Measurements from ENCODE around the gene ADGRG1. TPM values are rescaled to one million over a fixed set of nuclear protein-coding genes. Genes with fewer than 3 reads are reported as not detected.

The ADGRG1 gene
- total and polyA plus RNA-seq, 2 donors (not counting 1 experiment from before 2014, with no cell fraction given) = 0.20 to 0.61 TPM

DNA sequence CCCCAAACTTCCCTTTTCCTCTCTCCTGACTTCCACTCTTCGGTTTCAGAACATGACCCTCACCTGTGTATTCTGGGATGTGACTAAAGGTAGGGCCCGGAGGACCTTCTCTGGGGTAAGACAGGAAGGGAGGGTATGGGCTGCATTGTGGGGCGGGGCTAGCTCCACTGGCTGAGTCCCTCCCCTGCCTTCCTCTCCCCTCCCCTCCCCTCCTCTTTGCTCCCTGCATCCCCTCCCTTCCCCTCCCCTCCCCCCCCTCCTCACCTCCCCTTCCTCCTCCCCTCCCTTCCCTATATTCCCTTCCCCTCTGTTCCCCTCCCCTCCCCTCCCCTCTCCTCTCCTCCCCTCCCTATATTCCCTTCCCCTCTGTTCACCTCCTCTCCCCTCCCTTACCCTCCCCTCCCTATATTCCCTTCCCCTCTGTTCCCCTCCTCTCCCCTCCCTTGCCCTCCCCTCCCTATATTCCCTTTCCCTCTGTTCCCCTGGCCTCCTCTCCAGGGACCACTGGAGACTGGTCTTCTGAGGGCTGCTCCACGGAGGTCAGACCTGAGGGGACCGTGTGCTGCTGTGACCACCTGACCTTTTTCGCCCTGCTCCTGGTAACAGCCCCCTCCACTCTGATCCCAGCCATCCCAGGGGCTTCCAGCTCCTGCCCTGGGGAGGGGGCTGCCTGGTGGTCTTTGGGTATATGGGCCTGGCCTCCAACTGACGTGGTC is 51.5 kb downstream of the ADGRG1 start:
- TF ChIP-seq, protein P1, sequence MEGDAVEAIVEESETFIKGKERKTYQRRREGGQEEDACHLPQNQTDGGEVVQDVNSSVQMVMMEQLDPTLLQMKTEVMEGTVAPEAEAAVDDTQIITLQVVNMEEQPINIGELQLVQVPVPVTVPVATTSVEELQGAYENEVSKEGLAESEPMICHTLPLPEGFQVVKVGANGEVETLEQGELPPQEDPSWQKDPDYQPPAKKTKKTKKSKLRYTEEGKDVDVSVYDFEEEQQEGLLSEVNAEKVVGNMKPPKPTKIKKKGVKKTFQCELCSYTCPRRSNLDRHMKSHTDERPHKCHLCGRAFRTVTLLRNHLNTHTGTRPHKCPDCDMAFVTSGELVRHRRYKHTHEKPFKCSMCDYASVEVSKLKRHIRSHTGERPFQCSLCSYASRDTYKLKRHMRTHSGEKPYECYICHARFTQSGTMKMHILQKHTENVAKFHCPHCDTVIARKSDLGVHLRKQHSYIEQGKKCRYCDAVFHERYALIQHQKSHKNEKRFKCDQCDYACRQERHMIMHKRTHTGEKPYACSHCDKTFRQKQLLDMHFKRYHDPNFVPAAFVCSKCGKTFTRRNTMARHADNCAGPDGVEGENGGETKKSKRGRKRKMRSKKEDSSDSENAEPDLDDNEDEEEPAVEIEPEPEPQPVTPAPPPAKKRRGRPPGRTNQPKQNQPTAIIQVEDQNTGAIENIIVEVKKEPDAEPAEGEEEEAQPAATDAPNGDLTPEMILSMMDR (IDR thresholded peaks at IDR 0.05) = no peak
- no peak for TF ChIP-seq EZH2 (IDR thresholded peaks at IDR 0.05; ENCODE audit: borderline replicate concordance, insufficient read depth, low read depth, low read length, poor library complexity, severe bottlenecking)
- Mint-ChIP-seq H3K4me1 (no peaks in the 10 kb centered on the region), H3K27ac (no peak overlapping the region), H3K9me3 (ENCODE audit: insufficient read depth) (no peaks in the 10 kb centered on the region), H3K27me3 (peaks cover 3% of the 10 kb centered on the region), H3K4me3 (no peak overlapping the region)
- Histone ChIP-seq H3K4me3 (ENCODE audit: control extremely low read depth in 1 of 5, extremely low read depth in 1 of 5, insufficient read depth in 1 of 5, low read depth in 2 of 5, low read length in 4 of 5) (no peak overlapping the region), H3K27ac (ENCODE audit: low read length in 2 of 2) (no peak overlapping the region), H3K4me1 (ENCODE audit: control insufficient read depth in 2 of 2, insufficient read depth in 2 of 2, low read length in 2 of 2) (peaks cover 0 to 4% of the 10 kb centered on the region in 2 donors), H3K4me2 (replicated peaks; ENCODE audit: low read depth, low read length, poor library complexity, severe bottlenecking) (no peak overlapping the region), H2AFZ (ENCODE audit: insufficient read depth, low read depth, low read length, poor library complexity, severe bottlenecking) (no peak overlapping the region), H3K36me3 (replicated peaks in 1 of 2; ENCODE audit: control extremely low read depth in 1 of 2, control insufficient read depth in 1 of 2, extremely low read depth in 1 of 2, insufficient read depth in 2 of 2, low read length in 1 of 2) (no peaks in the 10 kb centered on the region), H4K20me1 (ENCODE audit: control insufficient read depth, insufficient read depth, low read length, poor library complexity, severe bottlenecking) (no peaks in the 10 kb centered on the region), H3K9me3 (ENCODE audit: control extremely low read depth in 1 of 3, control insufficient read depth in 2 of 3, insufficient read depth in 1 of 3, low read length in 2 of 3) (no peaks in the 10 kb centered on the region), H3K9ac (ENCODE audit: low read length) (no peak overlapping the region), H3K79me2 (ENCODE audit: control insufficient read depth, insufficient read depth, low read length) (no peaks in the 10 kb centered on the region), H3K27me3 (replicated peaks in 1 of 4; ENCODE audit: control extremely low read depth in 1 of 4, control insufficient read depth in 3 of 4, insufficient read depth in 4 of 4, low read length in 3 of 4) (no peaks in the 10 kb centered on the region)
- ATAC-seq (ENCODE audit: low read depth) (no peak), DNase-seq (no peak)
- intact Hi-C loops (cut with micrococcal nuclease) = no loop called here
- ChIA-PET CTCF (no interaction called here), POLR2A (no interaction called here)
- 100% methylated on average over 1 of the region's 7 CpGs for WGBS (ENCODE audit: insufficient coverage)

DNA sequence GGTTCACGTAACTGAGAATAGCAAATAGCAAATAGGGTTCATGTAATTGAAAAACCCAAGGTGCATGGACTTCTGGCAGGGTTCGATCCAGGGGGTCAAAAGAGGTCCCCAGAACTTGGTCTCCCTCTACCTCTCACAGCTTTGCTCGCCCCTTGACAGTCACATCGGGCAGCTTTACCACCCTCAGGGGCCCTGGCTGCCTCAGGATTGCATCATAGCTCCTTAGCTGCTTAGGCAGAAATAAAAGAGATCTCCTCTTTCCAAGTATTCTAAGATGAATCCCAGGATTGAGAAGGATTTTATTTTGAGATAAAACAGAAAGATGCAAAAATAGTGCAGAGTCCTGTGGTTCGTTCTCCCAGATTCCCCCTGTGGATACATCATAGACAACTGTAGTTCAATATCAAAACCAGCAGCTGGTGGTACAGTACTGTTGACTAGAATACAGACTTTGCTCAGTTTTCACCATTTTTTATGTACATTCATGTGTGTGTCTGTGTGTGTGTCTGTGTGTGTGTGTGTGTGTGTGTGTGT is 52.5 kb downstream of the ADGRG1 start:
- Histone ChIP-seq H3K9me3 (ENCODE audit: control extremely low read depth in 1 of 3, control insufficient read depth in 2 of 3, insufficient read depth in 1 of 3, low read length in 2 of 3) (no peaks in the 10 kb centered on the region), H3K9ac (ENCODE audit: low read length) (no peak overlapping the region), H3K4me3 (ENCODE audit: control extremely low read depth in 1 of 5, extremely low read depth in 1 of 5, insufficient read depth in 1 of 5, low read depth in 2 of 5, low read length in 4 of 5) (no peak overlapping the region), H3K36me3 (replicated peaks in 1 of 2; ENCODE audit: control extremely low read depth in 1 of 2, control insufficient read depth in 1 of 2, extremely low read depth in 1 of 2, insufficient read depth in 2 of 2, low read length in 1 of 2) (no peaks in the 10 kb centered on the region), H3K27me3 (replicated peaks in 1 of 4; ENCODE audit: control extremely low read depth in 1 of 4, control insufficient read depth in 3 of 4, insufficient read depth in 4 of 4, low read length in 3 of 4) (no peaks in the 10 kb centered on the region), H3K79me2 (ENCODE audit: control insufficient read depth, insufficient read depth, low read length) (no peaks in the 10 kb centered on the region), H4K20me1 (ENCODE audit: control insufficient read depth, insufficient read depth, low read length, poor library complexity, severe bottlenecking) (no peaks in the 10 kb centered on the region), H3K27ac (ENCODE audit: low read length in 2 of 2) (no peak overlapping the region), H3K4me1 (ENCODE audit: control insufficient read depth in 2 of 2, insufficient read depth in 2 of 2, low read length in 2 of 2) (peaks cover 0 to 4% of the 10 kb centered on the region in 2 donors), H3K4me2 (replicated peaks; ENCODE audit: low read depth, low read length, poor library complexity, severe bottlenecking) (no peak overlapping the region), H2AFZ (ENCODE audit: insufficient read depth, low read depth, low read length, poor library complexity, severe bottlenecking) (no peak overlapping the region)
- Mint-ChIP-seq H3K27ac (no peak overlapping the region), H3K4me1 (no peaks in the 10 kb centered on the region), H3K27me3 (peaks cover 3% of the 10 kb centered on the region), H3K9me3 (ENCODE audit: insufficient read depth) (no peaks in the 10 kb centered on the region), H3K4me3 (no peak overlapping the region)
- ChIA-PET POLR2A (no interaction called here), CTCF (no interaction called here)
- ATAC-seq (ENCODE audit: low read depth) (no peak), DNase-seq (no peak)
- intact Hi-C loops (cut with micrococcal nuclease) = no loop called here
- no peak for TF ChIP-seq EZH2 (IDR thresholded peaks at IDR 0.05; ENCODE audit: borderline replicate concordance, insufficient read depth, low read depth, low read length, poor library complexity, severe bottlenecking)
- TF ChIP-seq, protein P1 (IDR thresholded peaks at IDR 0.05) = no peak
- WGBS (ENCODE audit: insufficient coverage) = 69% methylated on average over 3 of the region's 5 CpGs

Measured in B cell (primary cell).